HL-60/S4 (cell line): ENCODE results near the gene DDX42.
"Not testable (repeated sequence)": the region's sequence is repeated elsewhere in the genome, so short reads cannot be mapped to it uniquely, and the experiment has no call there.

Experiments
- in situ Hi-C: fragments of 300-500 bp; cut with MboI; formaldehyde crosslinking; loops from 2 replicates; pipeline ENCODE4 v1.14.3; 2022; ENCODE audit warnings: low sequenced_read_pairs

Gene DDX42

DNA sequence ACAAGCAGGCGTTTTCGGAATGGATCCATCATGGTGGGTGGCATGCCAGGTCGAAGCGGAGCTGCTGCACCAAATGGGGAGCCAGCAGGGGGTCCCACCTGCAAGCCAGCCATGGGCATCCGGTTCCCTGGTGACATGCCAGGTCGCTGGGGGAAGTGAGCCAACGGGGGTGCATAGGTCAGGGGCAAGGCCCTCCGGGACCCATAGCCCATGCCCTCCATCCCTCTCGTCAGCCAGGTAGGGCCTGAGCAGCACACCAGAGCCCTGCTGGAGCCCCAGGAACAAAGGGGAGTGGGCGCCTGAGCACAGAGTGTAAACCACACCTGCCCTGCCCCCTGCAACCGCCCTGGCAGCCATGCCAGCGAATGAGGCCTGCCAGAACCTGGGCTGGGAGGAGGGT, 63.5 kb downstream of the DDX42 start:
- in situ Hi-C loops = loop anchor here (25.0 kb wide), 1 partner anchor 400 kb away; the partner anchor contains the start of gene CYB561

DNA sequence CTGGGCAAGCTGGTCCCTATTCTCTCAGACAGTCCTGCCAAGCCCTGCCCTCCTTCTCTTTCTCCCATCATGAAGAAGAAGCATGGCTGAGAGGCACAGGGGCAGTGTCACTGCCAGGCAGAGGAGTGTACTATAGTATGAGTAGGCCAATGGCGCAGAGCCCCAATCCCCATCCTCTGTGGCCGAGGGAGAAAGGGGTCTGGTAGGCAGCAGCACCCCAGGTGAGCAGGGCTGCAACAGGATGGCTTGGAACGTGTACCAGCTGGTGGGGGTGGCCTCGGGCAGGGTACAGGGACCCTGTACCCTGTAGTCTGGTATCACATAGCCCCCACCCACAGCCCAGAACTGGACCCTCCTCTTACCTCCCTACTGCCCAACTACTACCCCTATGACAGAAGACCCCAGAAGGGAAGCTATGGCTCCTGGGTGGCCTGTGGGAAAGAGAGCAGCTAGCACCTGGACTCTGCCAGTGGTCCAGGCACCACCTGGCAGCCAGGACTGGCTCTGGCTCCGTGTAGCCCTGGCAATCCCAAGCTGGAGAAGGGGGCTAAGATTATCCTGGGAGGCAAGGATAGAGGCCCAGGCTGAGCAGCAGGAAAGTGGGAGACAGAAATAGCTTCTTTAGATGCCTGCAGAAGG, 64.1 kb downstream of the DDX42 start:
- in situ Hi-C loops = loop anchor here (25.0 kb wide), 1 partner anchor 401 kb away; the partner anchor contains the start of gene CYB561

DNA sequence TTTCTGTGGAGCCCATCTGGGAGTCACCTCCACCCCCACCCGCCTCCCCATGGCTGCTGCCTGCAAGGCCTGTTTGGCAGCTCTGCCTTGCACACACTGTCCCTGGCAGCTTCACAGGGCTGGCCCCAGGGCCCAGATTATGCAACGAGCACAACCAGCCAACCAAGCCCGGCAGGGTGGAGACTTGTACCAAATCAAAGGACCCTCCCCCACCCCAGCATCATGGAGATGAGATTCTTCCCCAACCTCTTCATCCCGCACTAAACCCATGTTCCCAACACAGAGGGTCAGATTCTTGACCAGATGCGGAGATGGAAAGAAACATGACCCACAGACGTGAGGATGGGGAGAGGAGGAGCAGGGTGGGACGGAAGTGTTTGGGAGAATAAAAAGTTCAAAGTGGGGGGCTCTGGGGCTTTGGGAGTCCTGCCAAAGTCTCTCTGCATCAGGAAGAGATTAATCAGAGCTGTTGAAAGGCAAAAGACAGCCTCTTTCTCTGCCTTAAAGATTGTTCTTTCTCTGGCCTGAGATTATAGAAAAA, 64.7 kb downstream of the DDX42 start:
- in situ Hi-C loops = loop anchor here (25.0 kb wide), 1 partner anchor 401 kb away; the partner anchor contains the start of gene CYB561

- in situ Hi-C loops = loop anchor here (25.0 kb wide), 1 partner anchor 403 kb away; the partner anchor contains the start of gene CYB561
These were observed 66.8 kb downstream of the DDX42 start for GRCh38 chr17:63840591-63841349.

DNA sequence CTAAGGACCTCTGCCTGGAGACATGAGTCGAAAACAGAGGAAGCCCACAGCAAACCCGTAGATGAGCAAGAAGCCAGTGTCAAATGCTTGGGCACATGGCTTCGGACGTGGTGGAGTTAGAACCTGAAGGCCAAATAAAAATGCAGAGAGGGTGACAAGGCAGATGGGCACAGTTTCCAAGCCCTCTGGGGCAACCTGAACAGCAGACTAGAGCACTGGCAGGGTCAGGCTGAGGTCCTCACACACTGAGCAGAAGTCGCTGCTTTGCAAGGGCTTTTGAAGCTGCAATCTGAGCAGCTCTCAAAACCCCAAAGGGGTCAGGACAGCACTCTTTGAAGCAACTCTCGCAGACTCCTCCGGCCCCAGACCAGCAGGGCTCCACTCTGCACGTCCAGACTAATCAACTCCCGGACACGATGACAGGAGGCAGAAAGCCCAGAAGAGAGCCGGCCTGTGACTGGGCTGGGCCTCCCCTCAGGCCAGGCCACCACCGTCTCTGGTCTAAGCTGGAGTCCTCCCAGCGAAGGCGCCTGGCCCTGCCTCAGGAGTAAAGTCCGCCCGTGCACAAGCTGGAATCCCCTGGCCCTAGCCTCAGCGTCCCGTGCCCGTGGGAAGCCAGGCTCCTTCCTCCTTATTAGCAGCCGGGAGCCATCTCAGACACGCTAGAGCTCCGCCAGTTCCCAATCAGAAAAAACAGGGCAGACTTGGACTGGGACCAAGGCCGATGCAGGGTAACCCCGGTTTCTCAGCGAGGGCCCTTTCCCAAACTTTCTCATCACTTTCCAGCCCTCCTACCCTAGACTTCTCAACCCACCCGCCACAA, 67.6 kb downstream of the DDX42 start:
- in situ Hi-C loops = loop anchor here (25.0 kb wide), 1 partner anchor 404 kb away; the partner anchor contains the start of gene CYB561

DNA sequence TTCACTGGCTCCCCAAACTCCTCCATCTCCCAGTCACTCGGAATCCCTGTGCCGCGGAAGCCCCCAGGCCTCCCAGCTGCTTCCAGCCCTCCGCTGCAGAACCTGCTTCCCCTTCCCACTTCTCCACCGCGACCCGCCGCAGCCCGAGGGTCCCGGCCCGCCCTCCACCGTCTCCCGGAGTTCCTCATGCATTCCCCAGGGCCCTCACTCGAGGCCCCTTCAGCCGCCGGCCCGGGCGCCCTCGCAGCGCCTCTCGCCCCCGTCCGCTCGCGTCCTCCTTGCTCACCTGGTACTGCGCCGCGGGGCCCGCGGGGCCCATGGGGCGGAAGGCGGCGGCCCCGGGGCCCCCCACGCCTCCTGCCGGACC, 68.2 kb downstream of the DDX42 start:
- in situ Hi-C loops = loop anchor here (25.0 kb wide), 1 partner anchor 405 kb away; the partner anchor contains the start of gene CYB561

- in situ Hi-C loops = loop anchor here (25.0 kb wide), 1 partner anchor 405 kb away; the partner anchor contains the start of gene CYB561
These were observed 68.8 kb downstream of the DDX42 start, which contains the start of gene SMARCD2 for GRCh38 chr17:63842540-63843386. Gene SMARCD2, minus strand, starts transcription at chr17:63842685. Its CDS starts 11 bp downstream, at chr17:63842674.

DNA sequence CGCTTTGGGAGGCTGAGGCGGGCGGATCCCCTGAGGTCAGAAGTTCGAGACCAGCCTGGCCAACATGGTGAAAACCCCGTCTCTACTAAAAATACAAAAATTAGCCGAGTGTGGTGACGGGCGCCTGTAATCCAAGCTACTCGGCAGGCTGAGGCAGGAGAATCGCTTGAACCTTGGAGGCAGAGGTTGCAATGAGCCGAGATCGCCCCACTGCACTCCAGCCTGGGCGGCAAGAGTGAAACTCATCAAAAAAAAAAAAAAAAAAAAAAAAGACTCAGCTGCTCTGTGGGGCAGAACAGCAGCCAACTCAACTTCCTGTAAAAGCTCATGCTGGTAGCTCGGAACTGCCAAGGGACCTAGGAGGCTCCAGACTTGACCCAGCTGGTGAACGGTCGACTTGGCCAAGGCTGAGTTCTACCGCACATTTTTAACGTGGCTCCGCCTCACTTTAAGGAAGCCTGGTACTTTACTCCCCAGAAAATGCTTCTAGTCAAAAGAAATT, 69.5 kb downstream of the DDX42 start:
- in situ Hi-C loops = loop anchor here (25.0 kb wide), 1 partner anchor 406 kb away; the partner anchor contains the start of gene CYB561

DNA sequence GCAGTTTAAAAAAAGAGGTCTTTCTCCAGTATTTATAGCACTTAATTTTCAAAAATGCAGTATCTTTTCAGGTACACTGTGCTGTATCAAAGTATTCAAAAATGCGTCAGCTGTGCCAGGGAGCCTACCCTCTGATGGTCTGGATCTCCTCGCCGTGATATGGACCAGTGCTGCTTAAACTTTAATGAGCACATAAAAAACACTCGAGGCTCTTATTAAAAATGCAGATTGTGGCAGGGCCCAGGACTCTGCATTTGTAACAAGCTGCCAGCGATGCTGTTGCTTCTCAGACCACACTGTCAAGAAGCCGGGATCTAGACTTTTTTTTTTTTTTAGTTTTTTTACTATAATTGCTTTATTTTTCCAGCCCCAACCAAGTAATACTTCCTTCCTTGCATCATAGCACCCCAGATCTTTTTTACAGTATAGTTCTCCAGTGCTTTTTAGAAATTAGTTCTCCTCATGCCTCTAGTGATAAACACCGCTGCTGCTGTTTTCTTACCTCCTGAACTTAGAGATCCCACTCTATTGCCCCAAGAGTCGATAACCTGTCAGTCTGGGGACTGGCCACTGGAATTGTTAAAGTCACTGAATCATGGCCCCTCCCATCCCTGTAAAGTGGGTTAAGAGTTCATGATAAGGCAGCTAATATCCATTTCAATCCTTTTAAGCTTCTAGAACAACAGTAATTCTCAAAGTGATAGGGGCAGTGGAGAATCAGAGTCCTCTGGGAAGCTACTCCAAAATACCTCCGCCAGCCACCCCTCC, 70.1 kb downstream of the DDX42 start:
- in situ Hi-C loops = loop anchor here (25.0 kb wide), 1 partner anchor 407 kb away; the partner anchor contains the start of gene CYB561

DNA sequence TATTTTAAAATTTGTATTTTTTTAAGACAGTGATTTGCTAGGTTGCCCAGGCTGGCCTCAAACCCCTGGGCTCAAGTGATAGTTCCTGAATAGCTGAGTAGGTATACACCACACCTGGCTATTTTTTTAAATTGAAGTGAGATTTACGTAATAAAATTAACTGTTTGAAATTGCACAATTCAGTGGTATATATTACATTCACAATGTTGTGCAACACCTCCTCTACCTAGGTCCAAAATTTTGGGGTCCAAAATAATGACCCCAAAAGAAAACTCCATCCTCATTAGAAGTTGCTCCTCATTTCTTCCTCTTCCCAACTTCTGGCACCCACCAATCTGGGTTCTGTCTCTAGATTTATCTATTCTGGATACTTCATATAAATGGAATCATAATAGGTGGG, 71.5 kb downstream of the DDX42 start:
- in situ Hi-C loops = loop anchor here (25.0 kb wide), 1 partner anchor 408 kb away; the partner anchor contains the start of gene CYB561

GRCh38 chr17:63847525-63848249, 73.7 kb downstream of the DDX42 start:
- in situ Hi-C loops = loop anchor here (25.0 kb wide), 1 partner anchor 410 kb away; the partner anchor contains the start of gene CYB561

GRCh38 chr17:63848834-63849689, 75.1 kb downstream of the DDX42 start:
- in situ Hi-C loops = loop anchor here (25.0 kb wide), 1 partner anchor 412 kb away; the partner anchor contains the start of gene CYB561

GRCh38 chr17:63850401-63850800, 76.4 kb downstream of the DDX42 start:
- in situ Hi-C loops = no loop called here

DNA sequence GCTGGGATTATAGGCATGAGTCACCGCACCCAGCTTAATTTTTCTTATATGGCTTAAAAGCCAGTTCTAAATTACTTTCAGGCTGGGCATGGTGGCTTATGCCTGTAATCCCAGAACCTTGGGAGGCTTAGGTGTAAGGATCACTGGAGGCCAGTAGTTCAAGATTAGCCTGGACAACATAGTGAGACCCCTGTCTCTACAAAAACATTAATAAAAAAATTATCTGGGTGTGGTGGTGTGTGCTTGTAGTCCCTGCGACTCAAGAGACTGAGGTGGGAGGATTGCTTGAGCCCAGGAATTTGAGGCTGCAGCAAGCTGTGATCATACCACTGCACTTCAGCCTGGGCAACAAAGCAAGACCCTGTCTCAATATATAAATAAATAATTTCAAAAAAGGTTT, 79.3 kb downstream of the DDX42 start:
- in situ Hi-C loops = no loop called here

- in situ Hi-C loops = no loop called here
These were observed 80.7 kb downstream of the DDX42 start for GRCh38 chr17:63854709-63855108.

GRCh38 chr17:63855185-63855584, 81.2 kb downstream of the DDX42 start:
- in situ Hi-C loops = no loop called here

GRCh38 chr17:63856425-63856824, 82.5 kb downstream of the DDX42 start:
- in situ Hi-C loops = not testable (repeated sequence)
